Progenitor cell of endocrine pancreas (in vitro differentiated cells): ENCODE results near the gene RPH3AL. TPM values are rescaled to one million over a fixed set of nuclear protein-coding genes. Genes with fewer than 3 reads are reported as not detected.
"Not testable (repeated sequence)": the region's sequence is repeated elsewhere in the genome, so short reads cannot be mapped to it uniquely, and the experiment has no call there.

Experiments
- DNase-seq: peaks from one replicate; pipeline ENCODE4 v3.0.0; 2021; ENCODE audit warnings: low spot score; ENCODE audit not compliant: unreplicated experiment
- H3K27ac Mint-ChIP-seq: 2 replicates; pipeline ENCODE4 v1.8.0; 2021; ENCODE audit warnings: mild to moderate bottlenecking, moderate library complexity, mixed read lengths
- H3K27me3 Mint-ChIP-seq: 2 replicates; pipeline ENCODE4 v1.8.0; 2021; ENCODE audit warnings: mixed read lengths
- H3K36me3 Mint-ChIP-seq: 2 replicates; pipeline ENCODE4 v1.8.0; 2022; ENCODE audit warnings: mixed read lengths; ENCODE audit not compliant: insufficient read depth
- H3K4me1 Mint-ChIP-seq: 2 replicates; pipeline ENCODE4 v1.8.0; 2021; ENCODE audit warnings: low read depth, mixed read lengths
- H3K4me3 Mint-ChIP-seq: 2 replicates; pipeline ENCODE4 v1.8.0; 2021; ENCODE audit warnings: low read depth, mild to moderate bottlenecking, moderate library complexity, mixed read lengths
- H3K9me3 Mint-ChIP-seq: 2 replicates; pipeline ENCODE4 v1.8.0; 2021; ENCODE audit warnings: low read depth, mixed read lengths
- total RNA-seq: library from RNA; stranded (reverse); gene quantifications from 2 replicates; pipeline ENCODE4 v1.2.1, GENCODE V29; 2021
- TF ChIP-seq, protein P1 (sequence below): fragments of 200-600 bp; sonication (generic); IDR thresholded peaks from one replicate; pipeline ENCODE4 v1.5.0; 2021; ENCODE audit warnings: antibody characterized with exemption, mild to moderate bottlenecking; ENCODE audit not compliant: unreplicated experiment

The RPH3AL gene
- total RNA-seq, 1 donor from 2014 or later = 47.6 TPM

- Mint-ChIP-seq H3K36me3 (no peaks in the 10 kb centered on the region), H3K27ac (no peak overlapping the region), H3K4me1 (no peaks in the 10 kb centered on the region), H3K27me3 (peaks cover 17% of the 10 kb centered on the region), H3K9me3 (no peaks in the 10 kb centered on the region), H3K4me3 (no peak overlapping the region)
- TF ChIP-seq, protein P1, sequence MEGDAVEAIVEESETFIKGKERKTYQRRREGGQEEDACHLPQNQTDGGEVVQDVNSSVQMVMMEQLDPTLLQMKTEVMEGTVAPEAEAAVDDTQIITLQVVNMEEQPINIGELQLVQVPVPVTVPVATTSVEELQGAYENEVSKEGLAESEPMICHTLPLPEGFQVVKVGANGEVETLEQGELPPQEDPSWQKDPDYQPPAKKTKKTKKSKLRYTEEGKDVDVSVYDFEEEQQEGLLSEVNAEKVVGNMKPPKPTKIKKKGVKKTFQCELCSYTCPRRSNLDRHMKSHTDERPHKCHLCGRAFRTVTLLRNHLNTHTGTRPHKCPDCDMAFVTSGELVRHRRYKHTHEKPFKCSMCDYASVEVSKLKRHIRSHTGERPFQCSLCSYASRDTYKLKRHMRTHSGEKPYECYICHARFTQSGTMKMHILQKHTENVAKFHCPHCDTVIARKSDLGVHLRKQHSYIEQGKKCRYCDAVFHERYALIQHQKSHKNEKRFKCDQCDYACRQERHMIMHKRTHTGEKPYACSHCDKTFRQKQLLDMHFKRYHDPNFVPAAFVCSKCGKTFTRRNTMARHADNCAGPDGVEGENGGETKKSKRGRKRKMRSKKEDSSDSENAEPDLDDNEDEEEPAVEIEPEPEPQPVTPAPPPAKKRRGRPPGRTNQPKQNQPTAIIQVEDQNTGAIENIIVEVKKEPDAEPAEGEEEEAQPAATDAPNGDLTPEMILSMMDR = no peak
- DNase-seq = no peak
These were observed 180.2 kb downstream of the RPH3AL start for GRCh38 chr17:172401-172800.

GRCh38 chr17:171871-172270 lies 180.7 kb downstream of the RPH3AL start:
- no peak for DNase-seq
- peaks cover 12% of the 10 kb centered on the region for H3K27me3 Mint-ChIP-seq
- H3K4me3 Mint-ChIP-seq = no peak overlapping the region
- H3K36me3 Mint-ChIP-seq = no peaks in the 10 kb centered on the region
- TF ChIP-seq, protein P1 = no peak
- no peaks in the 10 kb centered on the region for H3K4me1 Mint-ChIP-seq
- no peak overlapping the region for H3K27ac Mint-ChIP-seq
- no peaks in the 10 kb centered on the region for H3K9me3 Mint-ChIP-seq

DNA sequence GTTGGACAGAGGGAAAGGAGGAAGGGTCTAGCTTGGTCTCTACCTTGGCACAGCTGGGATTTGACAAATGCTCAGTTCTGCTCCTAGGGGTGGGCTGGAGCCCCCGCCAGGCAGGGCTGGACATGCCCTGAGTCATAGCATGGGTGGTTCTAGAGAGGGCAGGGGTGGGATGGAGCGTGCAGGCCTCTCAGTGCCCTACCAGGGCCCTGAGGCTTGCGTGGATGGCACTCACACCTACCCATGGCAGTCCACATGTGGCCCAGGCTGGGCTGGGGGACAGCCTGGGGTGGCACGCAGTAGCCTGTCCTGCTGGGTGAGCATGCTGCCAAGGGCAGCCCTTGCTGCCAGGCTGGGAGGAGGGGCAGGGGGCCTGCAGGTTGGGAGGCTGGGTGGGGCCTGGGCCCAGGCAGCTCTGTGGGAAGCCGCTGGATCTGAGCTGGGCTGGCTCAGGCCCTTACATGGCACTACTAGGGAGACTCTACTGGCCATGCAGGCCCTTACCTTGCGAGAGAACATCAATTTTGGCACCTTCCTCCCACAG lies 182.4 kb downstream of the RPH3AL start:
- no peak for DNase-seq
- Mint-ChIP-seq H3K4me3 (no peak overlapping the region), H3K9me3 (no peaks in the 10 kb centered on the region), H3K36me3 (no peaks in the 10 kb centered on the region), H3K4me1 (no peaks in the 10 kb centered on the region), H3K27me3 (peaks cover 8% of the 10 kb centered on the region), H3K27ac (no peak overlapping the region)
- TF ChIP-seq, protein P1 = no peak

- not testable (repeated sequence) for H3K9me3 Mint-ChIP-seq, H3K27ac Mint-ChIP-seq, H3K27me3 Mint-ChIP-seq, H3K4me1 Mint-ChIP-seq, DNase-seq, H3K4me3 Mint-ChIP-seq, H3K36me3 Mint-ChIP-seq
These were observed 184.0 kb downstream of the RPH3AL start for GRCh38 chr17:168614-169013.

DNA sequence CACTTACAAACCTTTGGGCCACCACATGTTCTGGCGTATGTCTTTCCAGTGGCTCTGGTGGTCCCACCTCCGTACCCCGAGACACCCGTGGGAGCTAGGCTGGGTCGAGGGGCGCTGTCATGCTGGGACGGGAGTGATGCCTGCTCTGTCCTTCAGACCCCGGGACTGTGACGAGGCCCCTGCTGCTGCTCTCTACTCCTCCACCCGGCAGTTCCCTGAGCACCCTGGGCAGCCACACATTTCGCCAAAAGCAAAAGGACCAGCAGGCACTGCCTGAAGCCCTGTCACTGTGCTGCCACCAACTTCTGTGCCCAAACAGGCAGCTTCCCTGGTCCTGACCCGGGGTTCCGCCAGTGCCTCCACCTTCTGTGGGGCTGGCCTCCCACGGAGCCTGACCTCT lies 186.7 kb downstream of the RPH3AL start:
- no peak overlapping the region for H3K27ac Mint-ChIP-seq
- H3K4me1 Mint-ChIP-seq = no peaks in the 10 kb centered on the region
- TF ChIP-seq, protein P1 = no peak
- no peaks in the 10 kb centered on the region for H3K9me3 Mint-ChIP-seq
- H3K27me3 Mint-ChIP-seq = peaks cover 7% of the 10 kb centered on the region
- DNase-seq = no peak
- no peak overlapping the region for H3K4me3 Mint-ChIP-seq
- H3K36me3 Mint-ChIP-seq = no peaks in the 10 kb centered on the region
